IPS DF 6.9 (cell line): ENCODE measurements around the gene PANX2.

Source experiments
- DNase-seq: peaks from one replicate; pipeline ENCODE4 v3.0.0-alpha.2; 2013; ENCODE audit warnings: low read depth, low spot score
- H3K27ac ChIP-seq: one replicate; pipeline ENCODE4 v1.5.1; 2013; ENCODE audit warnings: low read length, control low read depth
- H3K27me3 ChIP-seq: 2 replicates; pipeline ENCODE4 v1.6.1; 2013; ENCODE audit warnings: mild to moderate bottlenecking, low read length; ENCODE audit not compliant: control insufficient read depth, insufficient read depth
- H3K36me3 ChIP-seq: 2 replicates; pipeline ENCODE4 v1.6.1; 2013; ENCODE audit warnings: low read length; ENCODE audit not compliant: control insufficient read depth, insufficient read depth
- H3K4me1 ChIP-seq: 2 replicates; pipeline ENCODE4 v1.6.1; 2013; ENCODE audit warnings: low read length; ENCODE audit not compliant: control insufficient read depth, insufficient read depth
- H3K4me3 ChIP-seq: 2 replicates; pipeline ENCODE4 v1.5.1; 2013; ENCODE audit warnings: mild to moderate bottlenecking, low read length
- H3K9me3 ChIP-seq: 2 replicates; pipeline ENCODE4 v1.6.1; 2013; ENCODE audit warnings: low read length, inconsistent platforms; ENCODE audit not compliant: control insufficient read depth, insufficient read depth
- WGBS: extraction: QIAGEN DNeasy Blood & Tissue Kit; methylation state at CpG from one replicate; pipeline ENCODE4 v1.1.7; 2013; ENCODE audit warnings: mixed read lengths, missing lambda C conversion rate; ENCODE audit not compliant: insufficient read length, insufficient coverage; 5-methylcytosine and 5-hydroxymethylcytosine counted together

Gene PANX2

DNA sequence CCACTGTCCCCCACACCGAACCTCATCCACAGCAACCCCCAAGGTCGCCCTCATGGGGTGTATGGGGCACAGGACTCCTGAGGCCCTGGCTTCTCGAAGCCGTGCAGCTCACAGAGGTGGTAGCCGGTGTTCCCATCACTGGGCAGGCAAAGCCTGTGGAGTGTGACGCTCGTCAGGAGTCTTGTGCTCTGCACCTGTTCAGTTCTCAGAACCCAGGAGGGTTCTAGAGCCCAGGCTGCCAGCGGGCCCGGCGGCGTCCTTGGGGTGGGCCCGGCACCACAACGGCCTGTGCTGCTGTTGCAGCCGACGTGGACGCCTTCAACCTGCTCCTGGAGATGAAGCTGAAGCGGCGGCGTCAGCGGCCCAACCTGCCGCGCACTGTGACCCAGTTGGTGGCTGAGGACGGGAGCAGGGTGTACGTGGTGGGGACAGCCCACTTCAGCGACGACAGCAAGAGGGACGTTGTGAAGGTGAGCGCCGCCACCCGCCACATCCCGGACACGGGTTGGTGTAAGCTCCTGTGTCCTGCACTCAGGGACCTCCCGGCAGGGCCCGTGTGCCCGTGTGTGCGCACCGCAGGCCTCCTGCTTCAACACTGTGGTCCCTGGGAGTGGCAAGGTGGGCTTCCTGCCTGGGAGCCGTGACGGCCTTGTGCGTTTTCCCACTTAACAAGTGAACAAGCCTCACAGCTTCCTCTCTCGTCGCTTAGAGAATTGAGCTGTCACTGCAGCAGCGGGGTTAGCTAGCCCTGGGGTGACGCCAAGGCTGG lies 23.7 kb downstream of the PANX2 start:
- H3K4me1 ChIP-seq: peaks cover 4% of the 10 kb centered on the region; the same call in 1 of the 2 replicates
- no peak overlapping the region for H3K27ac ChIP-seq
- H3K36me3 ChIP-seq: peaks cover 27% of the 10 kb centered on the region
- DNase-seq: no peak
- no peaks in the 10 kb centered on the region for H3K27me3 ChIP-seq
- WGBS: no CpG with 5 or more reads among the region's 44 CpGs
- H3K4me3 ChIP-seq: no peak overlapping the region
- no peaks in the 10 kb centered on the region for H3K9me3 ChIP-seq

DNA sequence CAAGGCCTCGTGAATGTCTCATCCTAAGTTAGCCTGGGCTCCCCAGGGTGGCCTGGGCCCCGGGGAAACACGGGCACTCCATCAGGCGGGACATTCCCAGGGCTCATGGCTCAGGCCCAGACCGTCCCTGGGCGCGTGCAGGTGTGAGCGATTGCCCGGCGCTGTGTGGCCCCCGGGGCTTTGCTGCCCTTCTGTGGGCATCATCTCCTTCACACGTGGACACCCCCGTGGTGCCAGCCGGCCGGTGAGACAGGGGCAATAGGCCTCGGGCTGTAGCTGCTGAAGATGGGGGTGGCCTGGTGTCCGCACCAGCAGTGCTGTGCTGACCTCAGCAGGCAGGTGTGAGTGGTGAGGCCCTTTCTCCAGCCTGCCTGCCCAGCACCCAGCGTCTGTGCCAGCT lies 25.7 kb downstream of the PANX2 start:
- Histone ChIP-seq H3K4me3 (no peak overlapping the region), H3K9me3 (no peaks in the 10 kb centered on the region), H3K27me3 (no peaks in the 10 kb centered on the region), H3K4me1 (peaks cover 2% of the 10 kb centered on the region), H3K36me3 (peaks cover 27% of the 10 kb centered on the region), H3K27ac (no peak overlapping the region)
- DNase-seq: no peak
- no CpG with 5 or more reads among the region's 18 CpGs for WGBS

DNA sequence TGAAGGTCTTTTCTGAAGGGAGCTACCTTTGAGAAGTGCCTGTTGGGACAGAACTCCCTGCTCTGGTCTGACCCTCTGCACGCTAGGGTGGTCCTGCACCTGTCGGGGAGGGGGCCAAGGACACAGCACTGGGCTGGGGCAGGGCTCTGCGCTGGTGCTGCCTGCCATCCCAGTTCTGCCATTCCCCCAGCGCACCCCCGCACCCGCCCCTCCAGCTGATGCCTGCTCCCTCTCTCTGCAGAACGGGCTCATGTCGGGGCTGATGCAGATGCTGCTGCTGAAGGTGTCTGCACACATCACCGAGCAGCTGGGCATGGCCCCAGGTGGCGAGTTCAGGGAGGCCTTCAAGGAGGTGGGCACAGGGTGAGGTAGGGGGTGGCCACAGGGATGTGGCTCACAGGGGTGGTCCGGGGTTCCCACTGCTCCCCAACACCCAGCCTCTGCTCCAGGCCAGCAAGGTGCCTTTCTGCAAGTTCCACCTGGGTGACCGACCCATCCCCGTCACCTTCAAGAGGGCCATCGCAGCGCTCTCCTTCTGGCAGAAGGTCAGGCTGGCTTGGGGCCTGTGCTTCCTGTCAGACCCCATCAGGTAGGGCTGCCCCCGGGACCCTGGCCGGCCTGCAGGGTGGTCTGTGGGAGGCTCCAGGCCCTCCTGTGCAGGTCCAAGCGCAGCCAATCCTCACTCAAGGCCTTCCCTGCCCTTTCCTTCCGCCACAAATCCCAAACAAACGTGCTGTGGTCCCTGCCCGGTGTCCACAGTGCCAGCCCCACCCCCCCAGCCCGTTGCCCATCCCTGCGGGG lies 26.7 kb downstream of the PANX2 start:
- Histone ChIP-seq H3K9me3 (no peaks in the 10 kb centered on the region), H3K4me3 (no peak overlapping the region), H3K27ac (no peak overlapping the region), H3K36me3 (peaks cover 27% of the 10 kb centered on the region), H3K27me3 (no peaks in the 10 kb centered on the region), H3K4me1 (peaks cover 2% of the 10 kb centered on the region)
- WGBS: no CpG with 5 or more reads among the region's 23 CpGs
- no peak for DNase-seq

DNA sequence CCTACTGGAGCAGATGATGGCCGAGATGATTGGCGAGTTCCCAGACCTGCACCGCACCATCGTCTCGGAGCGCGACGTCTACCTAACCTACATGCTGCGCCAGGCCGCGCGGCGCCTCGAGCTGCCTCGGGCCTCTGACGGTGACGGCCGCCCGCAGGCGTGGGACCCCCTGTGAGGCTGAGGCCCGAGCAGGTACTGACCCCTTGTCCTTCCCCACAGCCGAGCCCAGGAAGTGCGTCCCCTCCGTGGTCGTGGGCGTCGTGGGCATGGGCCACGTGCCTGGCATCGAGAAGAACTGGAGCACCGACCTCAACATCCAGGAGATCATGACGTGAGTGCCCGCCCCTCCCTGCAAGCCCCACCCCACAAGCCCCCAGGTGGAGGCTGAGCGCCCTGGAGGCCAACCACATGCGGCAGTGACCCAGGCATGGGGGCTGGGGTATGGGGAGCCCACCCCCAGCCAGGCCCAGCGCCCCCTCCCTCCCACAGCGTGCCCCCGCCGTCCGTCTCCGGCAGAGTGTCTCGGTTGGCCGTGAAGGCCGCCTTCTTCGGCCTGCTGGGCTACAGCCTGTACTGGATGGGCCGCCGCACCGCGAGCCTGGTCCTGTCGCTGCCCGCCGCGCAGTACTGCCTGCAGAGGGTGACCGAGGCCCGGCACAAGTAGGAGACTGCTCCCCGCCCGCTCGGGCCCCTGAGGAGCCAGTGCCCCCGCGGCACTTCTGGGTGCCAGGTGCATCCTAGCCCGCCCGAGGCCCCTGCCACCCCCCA lies 27.5 kb downstream of the PANX2 start:
- H3K4me1 ChIP-seq: peaks cover 2% of the 10 kb centered on the region
- no CpG with 5 or more reads among the region's 61 CpGs for WGBS
- H3K9me3 ChIP-seq: no peaks in the 10 kb centered on the region
- no peaks in the 10 kb centered on the region for H3K27me3 ChIP-seq
- H3K4me3 ChIP-seq: no peak overlapping the region
- H3K36me3 ChIP-seq: peaks cover 27% of the 10 kb centered on the region
- H3K27ac ChIP-seq: no peak overlapping the region
- no peak for DNase-seq

DNA sequence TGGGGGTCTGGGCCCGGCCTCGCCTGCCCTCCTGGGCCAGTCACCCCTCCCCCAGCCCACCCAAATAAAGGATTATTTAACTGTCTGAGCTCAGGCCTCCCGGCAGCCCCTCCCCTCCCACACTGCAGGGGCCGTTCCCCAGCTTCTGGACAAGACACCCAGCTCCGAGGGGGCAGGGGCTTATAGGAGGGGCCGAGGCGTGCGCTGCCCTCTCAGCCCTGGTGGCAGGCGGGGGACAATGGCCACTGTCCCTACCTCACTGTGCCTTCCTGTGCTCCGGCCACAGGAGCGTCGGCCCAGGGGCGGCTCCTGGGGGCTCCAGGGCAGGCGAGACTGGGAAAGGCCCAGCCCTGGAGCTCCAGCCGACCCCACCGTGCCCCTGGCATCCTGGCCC lies 28.1 kb downstream of the PANX2 start:
- H3K4me3 ChIP-seq: no peak overlapping the region
- H3K4me1 ChIP-seq: peaks cover 2% of the 10 kb centered on the region; the same call in 1 of the 2 replicates
- no peaks in the 10 kb centered on the region for H3K9me3 ChIP-seq
- H3K36me3 ChIP-seq: peaks cover 22% of the 10 kb centered on the region
- no peaks in the 10 kb centered on the region for H3K27me3 ChIP-seq
- no peak for DNase-seq
- no CpG with 5 or more reads among the region's 16 CpGs for WGBS
- no peak overlapping the region for H3K27ac ChIP-seq

DNA sequence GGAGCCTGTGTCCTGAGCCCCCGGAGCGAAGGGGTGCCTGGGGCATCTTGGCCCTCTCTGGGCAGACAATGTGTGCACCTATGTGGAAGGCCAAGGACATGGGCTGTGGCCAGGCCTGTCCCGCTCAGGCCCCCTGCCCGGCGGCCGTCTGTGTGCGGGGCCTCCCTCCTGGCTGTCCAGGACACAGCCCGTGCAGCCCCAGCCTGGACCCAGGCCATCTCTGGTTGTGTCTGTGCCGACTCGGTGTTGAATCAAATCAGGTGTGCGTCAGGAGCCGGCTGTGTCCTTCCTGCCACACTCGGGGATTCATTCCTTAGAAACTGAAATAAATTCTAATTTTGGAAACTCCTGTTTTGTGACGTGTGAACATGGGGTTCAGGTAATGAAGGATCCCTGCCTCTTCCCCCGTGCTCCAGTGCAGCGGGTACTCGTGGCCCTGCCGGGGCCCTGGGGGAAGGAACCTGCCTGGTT lies 28.8 kb downstream of the PANX2 start:
- H3K9me3 ChIP-seq: no peaks in the 10 kb centered on the region
- no peak for DNase-seq
- peaks cover 15% of the 10 kb centered on the region for H3K36me3 ChIP-seq
- no CpG with 5 or more reads among the region's 18 CpGs for WGBS
- no peak overlapping the region; the same call in 1 of the 2 replicates for H3K4me3 ChIP-seq
- H3K4me1 ChIP-seq: peaks cover 2% of the 10 kb centered on the region; the same call in 1 of the 2 replicates
- H3K27ac ChIP-seq: no peak overlapping the region
- no peaks in the 10 kb centered on the region for H3K27me3 ChIP-seq

DNA sequence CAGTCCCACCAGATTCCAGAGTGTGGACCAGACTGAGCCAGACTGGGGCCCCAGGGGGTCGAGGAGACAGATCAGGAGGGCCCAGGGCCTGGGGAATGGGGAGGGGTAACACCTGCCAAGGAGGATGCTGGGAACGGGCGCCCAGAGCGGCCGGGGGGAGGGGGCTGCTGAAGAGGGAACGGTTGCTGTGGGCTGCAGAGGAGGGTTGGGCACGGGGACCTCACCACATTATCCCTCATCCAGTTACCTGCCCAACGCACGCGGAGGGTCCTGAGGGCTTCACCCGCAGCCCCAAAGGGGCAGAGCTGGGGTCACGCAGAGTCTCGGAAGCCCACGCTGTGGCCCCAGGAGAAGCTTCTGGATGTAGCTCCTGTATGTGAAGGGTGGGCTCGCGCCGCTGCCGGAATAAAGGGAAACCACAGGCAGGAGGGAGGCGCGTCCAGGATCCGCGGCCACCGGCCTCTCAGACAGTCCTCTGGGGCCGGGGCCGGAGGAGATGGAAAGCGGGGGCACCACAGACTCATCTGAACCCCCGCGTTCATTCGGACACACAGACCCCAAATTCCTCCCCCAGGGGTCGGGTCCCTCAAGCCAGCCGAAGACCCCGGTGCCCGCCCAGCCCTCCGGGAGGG lies 29.4 kb downstream of the PANX2 start:
- DNase-seq: no peak
- WGBS: no CpG with 5 or more reads among the region's 34 CpGs
- H3K36me3 ChIP-seq: peaks cover 8% of the 10 kb centered on the region

DNA sequence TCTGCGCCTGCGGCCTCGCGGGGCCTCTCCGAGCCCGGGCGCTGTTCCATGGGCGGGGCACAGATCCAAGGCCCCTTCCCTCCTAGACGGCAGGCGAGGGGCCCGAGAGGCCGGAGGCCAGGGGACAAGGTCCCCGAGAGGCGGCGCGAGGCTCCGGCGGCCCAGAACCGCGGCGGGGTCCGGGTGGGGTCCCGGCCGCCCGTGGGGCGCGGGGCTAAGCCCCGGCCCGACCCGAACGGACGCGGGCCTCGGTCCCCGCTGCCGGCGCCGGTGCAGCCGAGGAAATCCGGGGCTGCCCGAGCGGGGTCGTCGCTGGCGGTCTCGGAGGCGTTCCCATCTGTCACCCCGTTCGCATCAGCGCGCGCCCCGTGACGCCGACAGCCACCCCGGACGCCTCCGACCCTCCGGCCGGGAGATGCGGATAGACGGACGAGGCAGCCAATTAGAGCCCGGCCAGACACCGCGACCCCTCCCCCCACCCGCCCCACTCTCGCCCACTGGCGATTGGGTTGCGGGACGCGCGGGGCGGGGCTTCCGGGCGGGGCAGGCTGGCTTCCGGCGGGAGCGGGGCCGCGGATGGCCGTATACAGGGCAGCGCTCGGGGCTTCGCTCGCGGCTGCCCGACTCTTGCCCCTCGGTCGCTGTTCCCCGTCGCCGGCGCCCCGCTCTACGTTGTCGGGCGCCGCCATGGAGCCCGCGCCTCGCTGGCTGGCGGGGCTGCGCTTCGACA lies 30.1 kb downstream of the PANX2 start, which contains the start of gene SELENOO:
TSS of gene SELENOO (plus strand) at position 551 of the 730 bp plus-strand sequence. CDS start at position 577, 26 bp downstream.
- H3K27me3 ChIP-seq: no peaks in the 10 kb centered on the region
- H3K36me3 ChIP-seq: peaks cover 8% of the 10 kb centered on the region
- peaks cover 2% of the 10 kb centered on the region; the same call in 1 of the 2 replicates for H3K4me1 ChIP-seq
- no peak within 1 kb of the TSS for H3K27ac ChIP-seq
- no CpG with 5 or more reads among the region's 105 CpGs for WGBS
- no peaks in the 10 kb centered on the region for H3K9me3 ChIP-seq
- no peak for DNase-seq
- H3K4me3 ChIP-seq: peak within 1 kb of the TSS; percentile 81

More for the DNA sequence above, 29.4 kb downstream of the PANX2 start:
- no peak overlapping the region for H3K27ac ChIP-seq
- peaks cover 2% of the 10 kb centered on the region; the same call in 1 of the 2 replicates for H3K4me1 ChIP-seq
- no peaks in the 10 kb centered on the region for H3K27me3 ChIP-seq
- H3K9me3 ChIP-seq: no peaks in the 10 kb centered on the region
- peak overlapping the region; percentile 81; the same call in 1 of the 2 replicates for H3K4me3 ChIP-seq
